Osteoblast (primary cell): ENCODE results near the gene EVI5. TPM values are rescaled to one million over a fixed set of nuclear protein-coding genes. Genes with fewer than 3 reads are reported as not detected.

Experiments used
- DNase-seq: peaks from one replicate; pipeline ENCODE4 v3.0.0; 2011; ENCODE audit warnings: low spot score, mixed read lengths; ENCODE audit not compliant: insufficient read length; ENCODE audit errors: missing footprints
- H2AFZ ChIP-seq: 2 replicates; pipeline ENCODE4 v1.6.0; 2011; ENCODE audit warnings: mild to moderate bottlenecking, low read length
- H3K27ac ChIP-seq: 2 replicates; pipeline ENCODE4 v1.5.1; 2011; ENCODE audit warnings: mild to moderate bottlenecking, low read depth, low read length, moderate library complexity
- H3K27me3 ChIP-seq: 2 replicates; pipeline ENCODE4 v1.6.0; 2012; ENCODE audit warnings: mild to moderate bottlenecking, control low read depth, inconsistent platforms, low read length, moderate library complexity; ENCODE audit not compliant: insufficient read depth
- H3K36me3 ChIP-seq: 2 replicates; pipeline ENCODE4 v1.5.1; 2011; ENCODE audit warnings: mild to moderate bottlenecking, low read length, control low read depth, moderate library complexity; ENCODE audit not compliant: insufficient read depth
- H3K4me1 ChIP-seq: 2 replicates; pipeline ENCODE4 v1.5.1; 2011; ENCODE audit warnings: mild to moderate bottlenecking, low read length, control low read depth, moderate library complexity; ENCODE audit not compliant: insufficient read depth
- H3K4me2 ChIP-seq: 2 replicates; pipeline ENCODE4 v1.6.0; 2011; ENCODE audit warnings: mild to moderate bottlenecking, low read length; ENCODE audit not compliant: insufficient read depth
- H3K4me3 ChIP-seq: fragments of 200-600 bp; sonication (generic); 3 replicates; pipeline ENCODE4 v1.5.1; 2012; ENCODE audit warnings: mild to moderate bottlenecking, low read length, inconsistent platforms; ENCODE audit not compliant: insufficient read depth
- H3K79me2 ChIP-seq: 2 replicates; pipeline ENCODE4 v1.6.0; 2012; ENCODE audit warnings: mild to moderate bottlenecking, low read length, control low read depth, inconsistent platforms; ENCODE audit not compliant: insufficient read depth
- H3K9me3 ChIP-seq: 2 replicates; pipeline ENCODE4 v1.5.1; 2011; ENCODE audit warnings: low read depth, low read length, control low read depth
- H4K20me1 ChIP-seq: 2 replicates; pipeline ENCODE4 v1.6.0; 2012; ENCODE audit warnings: mild to moderate bottlenecking, low read length, control low read depth; ENCODE audit not compliant: insufficient read depth
- total RNA-seq: library from RNA; depleted of rRNA; stranded (reverse); fragments of >200 nt; gene quantifications from 2 replicates; pipeline ENCODE4 v1.2.3, GENCODE V29; 2012
- TF ChIP-seq, protein P1 (sequence below): IDR thresholded peaks from 2 replicates; pipeline ENCODE4 v1.5.1; 2011; ENCODE audit warnings: mild to moderate bottlenecking, low read depth, low read length, moderate library complexity; ENCODE audit errors: extremely low read depth

Gene EVI5
- total RNA-seq, 1 donor, result 51.8 TPM

- Histone ChIP-seq H3K4me3 (no peak overlapping the region), H4K20me1 (no peaks in the 10 kb centered on the region)
- no peak for DNase-seq
Observed at GRCh38 chr1:92500552-92500951, 284.4 kb downstream of the EVI5 start.

DNA sequence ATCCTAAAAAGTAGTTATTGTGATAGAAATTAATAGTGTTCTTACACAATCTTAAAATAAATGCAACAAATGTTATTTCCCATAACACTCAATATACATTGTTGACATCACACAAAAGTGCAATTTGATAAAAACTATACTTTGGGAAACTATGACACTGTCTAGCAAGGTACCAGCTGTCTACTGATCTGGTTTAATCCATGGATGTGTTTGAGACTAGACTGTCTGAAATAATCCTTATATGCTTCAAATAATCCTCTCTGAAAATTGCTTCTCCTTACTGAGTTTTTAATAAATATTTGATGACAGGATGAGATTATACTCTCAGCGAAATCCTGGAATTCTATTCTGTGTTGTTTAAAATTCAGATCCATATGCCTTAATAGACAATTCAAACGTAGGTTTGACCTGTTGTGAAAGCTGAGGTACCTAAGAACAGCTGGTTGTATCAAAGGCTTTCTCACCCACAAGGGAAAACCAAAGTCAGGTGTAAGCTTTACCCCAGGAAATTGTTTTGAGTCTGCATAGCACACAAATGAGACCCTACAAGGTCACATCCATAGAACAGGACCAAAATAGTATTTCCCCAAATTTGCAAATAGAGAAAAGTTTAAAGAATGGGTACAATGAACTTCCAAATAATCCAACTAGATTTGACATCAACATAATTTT is 289.4 kb downstream of the EVI5 start:
- no peaks in the 10 kb centered on the region for H4K20me1 ChIP-seq
- H3K27me3 ChIP-seq, result peaks cover 8% of the 10 kb centered on the region
- no peak overlapping the region for H3K27ac ChIP-seq
- TF ChIP-seq, protein P1, sequence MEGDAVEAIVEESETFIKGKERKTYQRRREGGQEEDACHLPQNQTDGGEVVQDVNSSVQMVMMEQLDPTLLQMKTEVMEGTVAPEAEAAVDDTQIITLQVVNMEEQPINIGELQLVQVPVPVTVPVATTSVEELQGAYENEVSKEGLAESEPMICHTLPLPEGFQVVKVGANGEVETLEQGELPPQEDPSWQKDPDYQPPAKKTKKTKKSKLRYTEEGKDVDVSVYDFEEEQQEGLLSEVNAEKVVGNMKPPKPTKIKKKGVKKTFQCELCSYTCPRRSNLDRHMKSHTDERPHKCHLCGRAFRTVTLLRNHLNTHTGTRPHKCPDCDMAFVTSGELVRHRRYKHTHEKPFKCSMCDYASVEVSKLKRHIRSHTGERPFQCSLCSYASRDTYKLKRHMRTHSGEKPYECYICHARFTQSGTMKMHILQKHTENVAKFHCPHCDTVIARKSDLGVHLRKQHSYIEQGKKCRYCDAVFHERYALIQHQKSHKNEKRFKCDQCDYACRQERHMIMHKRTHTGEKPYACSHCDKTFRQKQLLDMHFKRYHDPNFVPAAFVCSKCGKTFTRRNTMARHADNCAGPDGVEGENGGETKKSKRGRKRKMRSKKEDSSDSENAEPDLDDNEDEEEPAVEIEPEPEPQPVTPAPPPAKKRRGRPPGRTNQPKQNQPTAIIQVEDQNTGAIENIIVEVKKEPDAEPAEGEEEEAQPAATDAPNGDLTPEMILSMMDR, result no peak
- no peak for DNase-seq
- no peak overlapping the region for H3K4me2 ChIP-seq
- H3K9me3 ChIP-seq, result no peaks in the 10 kb centered on the region
- no peak overlapping the region for H2AFZ ChIP-seq
- H3K4me3 ChIP-seq, result no peak overlapping the region
- H3K36me3 ChIP-seq, result no peaks in the 10 kb centered on the region
- no peaks in the 10 kb centered on the region for H3K4me1 ChIP-seq
- no peaks in the 10 kb centered on the region for H3K79me2 ChIP-seq

More at GRCh38 chr1:92500552-92500951, 284.4 kb downstream of the EVI5 start:
- Histone ChIP-seq H3K4me2 (no peak overlapping the region), H3K9me3 (no peaks in the 10 kb centered on the region), H3K79me2 (no peaks in the 10 kb centered on the region), H3K27ac (no peak overlapping the region), H3K4me1 (peaks cover 16% of the 10 kb centered on the region), H2AFZ (no peak overlapping the region), H3K36me3 (no peaks in the 10 kb centered on the region), H3K27me3 (no peaks in the 10 kb centered on the region)
- TF ChIP-seq, protein P1, result no peak

DNA sequence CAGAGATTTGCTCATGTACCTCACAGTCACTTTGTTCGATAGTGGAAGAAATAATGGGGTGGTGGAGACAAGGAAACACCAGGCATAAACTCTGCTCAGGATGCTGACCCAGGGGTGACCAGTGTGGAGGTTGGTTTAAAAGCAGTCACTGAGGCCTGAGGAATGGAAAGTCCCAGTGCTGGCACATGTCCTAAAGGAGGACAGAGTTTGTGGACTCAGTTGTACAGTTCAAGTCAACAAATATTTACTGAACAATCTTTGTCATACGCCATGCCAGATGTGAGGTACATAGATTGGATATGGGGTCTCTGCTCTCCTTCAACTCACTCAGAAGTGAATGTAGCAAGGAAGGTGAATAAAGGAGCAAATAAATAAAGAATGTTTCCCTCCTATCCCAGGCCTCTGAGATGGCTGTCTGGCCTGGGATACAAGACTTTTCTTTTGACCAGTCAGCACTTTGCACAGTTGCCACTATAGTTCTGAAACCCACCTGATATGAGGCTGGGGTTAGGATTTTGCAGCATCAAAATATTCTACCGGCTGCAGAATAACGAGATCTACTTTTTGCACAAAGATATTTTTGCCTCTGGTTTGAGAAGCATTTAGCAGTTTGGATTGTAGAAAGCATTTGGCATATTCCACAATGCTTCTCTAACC is 290.3 kb downstream of the EVI5 start:
- no peaks in the 10 kb centered on the region for H3K79me2 ChIP-seq
- H3K36me3 ChIP-seq, result no peaks in the 10 kb centered on the region
- no peak overlapping the region for H3K4me3 ChIP-seq
- no peak for DNase-seq
- H3K9me3 ChIP-seq, result no peaks in the 10 kb centered on the region
- H3K4me2 ChIP-seq, result no peak overlapping the region
- TF ChIP-seq, protein P1, result no peak
- no peak overlapping the region for H2AFZ ChIP-seq
- H3K27me3 ChIP-seq, result peaks cover 14% of the 10 kb centered on the region
- H3K27ac ChIP-seq, result no peak overlapping the region
- H3K4me1 ChIP-seq, result no peaks in the 10 kb centered on the region
- H4K20me1 ChIP-seq, result no peaks in the 10 kb centered on the region

DNA sequence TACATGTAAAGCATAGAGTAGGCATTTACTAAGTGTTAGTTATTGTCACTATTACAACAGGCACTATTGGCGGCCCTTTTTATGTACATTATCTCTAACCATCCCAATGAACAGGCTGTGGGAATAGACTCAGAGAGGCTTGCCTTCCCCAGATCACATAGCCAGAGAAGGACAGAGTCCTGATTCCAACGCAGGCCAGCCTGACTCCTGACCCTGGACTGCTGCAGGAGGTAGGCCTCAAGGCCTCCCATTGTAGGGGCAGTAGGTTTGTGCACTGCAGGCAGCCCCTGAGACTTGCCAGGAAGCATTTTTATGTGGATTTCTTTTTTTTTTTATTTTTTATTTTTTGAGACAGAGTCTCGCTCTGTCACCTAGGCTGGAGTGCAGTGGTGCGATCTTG is 291.8 kb downstream of the EVI5 start:
- H3K4me3 ChIP-seq, result no peak overlapping the region
- H3K27ac ChIP-seq, result no peak overlapping the region
- H3K4me1 ChIP-seq, result no peaks in the 10 kb centered on the region
- no peak overlapping the region for H3K4me2 ChIP-seq
- H3K79me2 ChIP-seq, result no peaks in the 10 kb centered on the region
- no peaks in the 10 kb centered on the region for H3K9me3 ChIP-seq
- H2AFZ ChIP-seq, result no peak overlapping the region
- no peaks in the 10 kb centered on the region for H3K36me3 ChIP-seq
- TF ChIP-seq, protein P1, result no peak
- H4K20me1 ChIP-seq, result no peaks in the 10 kb centered on the region
- no peak for DNase-seq
- peaks cover 28% of the 10 kb centered on the region for H3K27me3 ChIP-seq
